Liver (tissue), 9 donors: ENCODE measurements around the gene TRAT1. TPM values are rescaled to one million over a fixed set of nuclear protein-coding genes. Genes with fewer than 3 reads are reported as not detected.

Experiments
- DNase-seq: peaks from one replicate; pipeline ENCODE4 v3.0.0-alpha.2; 2017; ENCODE audit warnings: low spot score
- H3K27ac ChIP-seq, 2 donors: one replicate each; pipeline ENCODE4 v1.7.0; 2013; ENCODE audit warnings: inconsistent platforms in 2 of 2, low read length in 2 of 2, control low read depth in 1 of 2, low read depth in 1 of 2, mild to moderate bottlenecking in 1 of 2
- H3K27me3 ChIP-seq, 4 donors: one replicate each; pipeline versions ENCODE4 v1.6.1 to v1.7.0; 2013; ENCODE audit warnings: low read length in 3 of 4, inconsistent platforms in 1 of 4, mild to moderate bottlenecking in 1 of 4, moderate library complexity in 1 of 4; ENCODE audit not compliant: control insufficient read depth in 4 of 4, insufficient read depth in 4 of 4
- H3K36me3 ChIP-seq, 4 donors: one replicate each; pipeline versions ENCODE4 v1.6.1 to v1.7.0; 2013; ENCODE audit warnings: low read length in 3 of 4, mild to moderate bottlenecking in 3 of 4, low read depth in 1 of 4, moderate library complexity in 1 of 4; ENCODE audit not compliant: control insufficient read depth in 4 of 4, insufficient read depth in 3 of 4
- H3K4me1 ChIP-seq, 4 donors: one replicate each; pipeline versions ENCODE4 v1.6.1 to v1.7.0; 2013; ENCODE audit warnings: low read length in 3 of 4, mild to moderate bottlenecking in 3 of 4, moderate library complexity in 1 of 4; ENCODE audit not compliant: control insufficient read depth in 4 of 4, insufficient read depth in 4 of 4
- H3K4me3 ChIP-seq, 3 donors: one replicate each; pipeline versions ENCODE4 v1.6.1 to v1.7.0; 2013; ENCODE audit warnings: low read length in 3 of 3, control low read depth in 1 of 3, low read depth in 1 of 3, mild to moderate bottlenecking in 1 of 3
- H3K9ac ChIP-seq, 2 donors: one replicate each; pipeline ENCODE4 v1.7.0; 2013; ENCODE audit warnings: low read length in 2 of 2, mild to moderate bottlenecking in 2 of 2, moderate library complexity in 2 of 2, control low read depth in 1 of 2, low read depth in 1 of 2
- H3K9me3 ChIP-seq, 4 donors: one replicate each; pipeline versions ENCODE4 v1.6.1 to v1.7.0; 2013; ENCODE audit warnings: low read length in 3 of 4; ENCODE audit not compliant: control insufficient read depth in 4 of 4
- ATF3 ChIP-seq: IDR thresholded peaks from 2 replicates; pipeline ENCODE4 v1.6.1; 2016; ENCODE audit warnings: antibody characterized with exemption
- CTCF ChIP-seq: fragments of 150-350 bp; IDR thresholded peaks from 2 replicates; pipeline ENCODE4 v1.5.1; 2017; ENCODE audit warnings: improper control_type of control experiment, low read depth, low read length; ENCODE audit not compliant: missing input control
- EGR1 ChIP-seq, 2 donors: IDR thresholded peaks; 2 replicates each; pipeline ENCODE4 v1.6.1; 2016 to 2018; ENCODE audit warnings: antibody characterized with exemption in 2 of 2, low read depth in 2 of 2
- FOXA1 ChIP-seq: IDR thresholded peaks from 2 replicates; pipeline ENCODE4 v1.6.1; 2016; ENCODE audit warnings: antibody characterized with exemption
- FOXA2 ChIP-seq: IDR thresholded peaks from 2 replicates; pipeline ENCODE4 v1.6.1; 2016; ENCODE audit warnings: antibody characterized with exemption
- GABPA ChIP-seq, 2 donors: IDR thresholded peaks in 1 of 2; conservative IDR thresholded peaks in 1 of 2; 2 replicates each; pipeline ENCODE4 v1.6.1; 2016; ENCODE audit warnings: antibody characterized with exemption in 2 of 2, mild to moderate bottlenecking in 1 of 2, moderate library complexity in 1 of 2
- HNF4A ChIP-seq, 2 donors: conservative IDR thresholded peaks; 2 replicates each; pipeline ENCODE4 v1.6.1; 2016; ENCODE audit warnings: antibody characterized with exemption in 2 of 2, mild to moderate bottlenecking in 2 of 2
- HNF4G ChIP-seq: IDR thresholded peaks from 2 replicates; pipeline ENCODE4 v1.6.1; 2016; ENCODE audit warnings: antibody characterized with exemption
- JUND ChIP-seq, 2 donors: IDR thresholded peaks; 2 replicates each; pipeline ENCODE4 v1.6.1; 2016; ENCODE audit warnings: antibody characterized with exemption in 2 of 2
- NR2F2 ChIP-seq: IDR thresholded peaks from 2 replicates; pipeline ENCODE4 v1.6.1; 2016; ENCODE audit warnings: antibody characterized with exemption
- RAD21 ChIP-seq, 2 donors: IDR thresholded peaks; 2 replicates each; pipeline ENCODE4 v1.6.1; 2016; ENCODE audit warnings: antibody characterized with exemption in 2 of 2, mild to moderate bottlenecking in 2 of 2
- REST ChIP-seq: IDR thresholded peaks from 2 replicates; pipeline ENCODE4 v1.6.1; 2016; ENCODE audit warnings: antibody characterized with exemption, mild to moderate bottlenecking
- RXRA ChIP-seq, 2 donors: IDR thresholded peaks; 2 replicates each; pipeline ENCODE4 v1.6.1; 2017 to 2018; ENCODE audit warnings: antibody characterized with exemption in 2 of 2, mild to moderate bottlenecking in 1 of 2
- SP1 ChIP-seq: IDR thresholded peaks from 2 replicates; pipeline ENCODE4 v1.6.1; 2018; ENCODE audit warnings: antibody characterized with exemption, mild to moderate bottlenecking
- TAF1 ChIP-seq: conservative IDR thresholded peaks from 2 replicates; pipeline ENCODE4 v1.6.1; 2016; ENCODE audit warnings: antibody characterized with exemption, mild to moderate bottlenecking
- YY1 ChIP-seq: IDR thresholded peaks from 2 replicates; pipeline ENCODE4 v1.6.1; 2016; ENCODE audit warnings: antibody characterized with exemption, mild to moderate bottlenecking
- ZBTB33 ChIP-seq: IDR thresholded peaks from 2 replicates; pipeline ENCODE4 v1.6.1; 2016; ENCODE audit warnings: antibody characterized with exemption
- WGBS: extraction: QIAGEN DNeasy Blood & Tissue Kit; methylation state at CpG from one replicate; pipeline ENCODE4 v1.1.7; 2013; 5-methylcytosine and 5-hydroxymethylcytosine counted together
- polyA plus RNA-seq, 2 donors: library from polyadenylated mRNA; stranded (reverse) in 1 of 2; unstranded in 1 of 2; fragments of 200-250 nt in 1 of 2; fragments of >200 nt in 1 of 2; fragmentation: Nextera tagmentation in 1 of 2; extraction: Ambion mirVana in 1 of 2; gene quantifications; one replicate each; pipeline versions ENCODE4 v1.2.1 to v1.2.3, GENCODE V29; 2013 to 2015
- total RNA-seq, 2 donors: library from RNA; depleted of rRNA; stranded (reverse); fragments of >200 nt; gene quantifications; one replicate each; pipeline ENCODE4 v1.2.3, GENCODE V29; 2014
- TF ChIP-seq, protein P1 (sequence below): IDR thresholded peaks from 2 replicates; pipeline ENCODE4 v1.6.1; 2016; ENCODE audit warnings: antibody characterized with exemption
- donor health status: healthy.
- donor health status: healthy.
- donor health status: healthy.
- donor health status: healthy.
- donor health status: healthy.

Gene TRAT1
- total and polyA plus RNA-seq, 4 donors: 0.06 to 0.67 (median 0.32) TPM

- Histone ChIP-seq H3K27ac (no peak overlapping the region), H3K4me1 (no peaks in the 10 kb centered on the region), H3K9ac (no peak overlapping the region), H3K9me3 (no peaks in the 10 kb centered on the region), H3K36me3 (no peaks in the 10 kb centered on the region), H3K4me3 (no peak overlapping the region), H3K27me3 (peaks cover 0 to 6% (median 0%) of the 10 kb centered on the region in 4 donors)
- WGBS: 56% methylated on average over 1 of the region's 1 CpG
- DNase-seq: no peak
- no peak for TF ChIP-seq SP1
- TF ChIP-seq NR2F2: no peak
- TF ChIP-seq REST: no peak
- TF ChIP-seq, protein P1, sequence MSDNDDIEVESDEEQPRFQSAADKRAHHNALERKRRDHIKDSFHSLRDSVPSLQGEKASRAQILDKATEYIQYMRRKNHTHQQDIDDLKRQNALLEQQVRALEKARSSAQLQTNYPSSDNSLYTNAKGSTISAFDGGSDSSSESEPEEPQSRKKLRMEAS: no peak
- TF ChIP-seq RAD21 (IDR thresholded peaks at IDR 0.05): no peak
- TF ChIP-seq JUND (IDR thresholded peaks at IDR 0.05): no peak
- TF ChIP-seq FOXA1: no peak
- TF ChIP-seq FOXA2: no peak
- no peak for TF ChIP-seq TAF1
- TF ChIP-seq HNF4G: no peak
- TF ChIP-seq EGR1 (IDR thresholded peaks at IDR 0.05; ENCODE audit: low read depth in 2 of 2): no peak
- no peak for TF ChIP-seq YY1
- no peak for TF ChIP-seq HNF4A (conservative IDR thresholded peaks at IDR 0.05)
- TF ChIP-seq GABPA (IDR thresholded peaks at IDR 0.05 in 1 of 2, conservative IDR thresholded peaks at IDR 0.05 in 1 of 2): no peak
- TF ChIP-seq CTCF: no peak
Observed at GRCh38 chr3:108833611-108834010, 11.0 kb downstream of the TRAT1 start.

DNA sequence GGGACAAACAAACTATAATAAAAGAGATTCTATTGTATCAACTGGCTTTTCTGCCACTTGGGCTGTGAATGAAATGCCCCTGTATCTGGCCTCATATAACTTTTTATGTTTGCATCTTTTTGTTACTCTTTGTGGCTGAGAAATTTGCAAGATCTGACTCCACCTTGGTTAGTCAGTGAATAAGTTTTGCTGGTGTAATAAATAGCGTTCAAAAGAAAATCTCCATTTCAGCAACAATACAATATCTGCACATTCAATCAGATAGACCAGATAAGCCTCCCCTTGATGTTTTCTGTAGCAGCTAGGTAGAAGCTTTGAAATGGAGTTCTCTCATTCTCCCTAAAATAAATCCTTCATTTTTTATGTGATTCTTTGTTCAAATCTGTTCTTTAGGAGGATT lies 12.0 kb downstream of the TRAT1 start:
- TF ChIP-seq RXRA (IDR thresholded peaks at IDR 0.05): no peak
- TF ChIP-seq RAD21 (IDR thresholded peaks at IDR 0.05): no peak
- no peak for TF ChIP-seq HNF4G
- TF ChIP-seq CTCF: no peak
- no peak for TF ChIP-seq ZBTB33
- TF ChIP-seq HNF4A (conservative IDR thresholded peaks at IDR 0.05): no peak
- TF ChIP-seq REST: no peak
- TF ChIP-seq YY1: no peak
- TF ChIP-seq JUND (IDR thresholded peaks at IDR 0.05): no peak
- TF ChIP-seq ATF3: no peak
- TF ChIP-seq GABPA (IDR thresholded peaks at IDR 0.05 in 1 of 2, conservative IDR thresholded peaks at IDR 0.05 in 1 of 2): no peak
- no peak for TF ChIP-seq TAF1
- no peak for TF ChIP-seq FOXA1
- TF ChIP-seq EGR1 (IDR thresholded peaks at IDR 0.05; ENCODE audit: low read depth in 2 of 2): no peak
- no peak for TF ChIP-seq FOXA2
- H3K4me3 ChIP-seq: no peak overlapping the region
- no peak overlapping the region for H3K9ac ChIP-seq
- no peak overlapping the region for H3K27ac ChIP-seq
- H3K27me3 ChIP-seq: peaks cover 0 to 6% (median 0%) of the 10 kb centered on the region in 4 donors
- 78% methylated on average over 1 of the region's 1 CpG for WGBS
- no peak for DNase-seq
- H3K36me3 ChIP-seq: no peaks in the 10 kb centered on the region
- no peaks in the 10 kb centered on the region for H3K9me3 ChIP-seq
- H3K4me1 ChIP-seq: no peaks in the 10 kb centered on the region
